ENCODE data around the gene GSTO2.

Gene GSTO2

GRCh38 chr10:104340111-104340526 is 71.1 kb downstream of the GSTO2 start:
- Histone ChIP-seq H3K9ac (ENCODE audit: low read depth, low read length, poor library complexity, severe bottlenecking) (no peak overlapping the region), H2AFZ (ENCODE audit: low read length) (no peak overlapping the region), H3K9me3 (ENCODE audit: insufficient read depth, low read depth, low read length) (no peaks in the 10 kb centered on the region), H3K9me2 (replicated peaks; ENCODE audit: low read depth, low read length) (no peaks in the 10 kb centered on the region), H3K27me3 (ENCODE audit: insufficient read depth, low read length, poor library complexity, severe bottlenecking) (no peaks in the 10 kb centered on the region), H4K20me1 (ENCODE audit: insufficient read depth, low read length, poor library complexity, severe bottlenecking) (peaks cover 22% of the 10 kb centered on the region), H3K4me2 (ENCODE audit: low read depth, low read length, poor library complexity, severe bottlenecking) (peak overlapping the region; percentile 85), H3K36me3 (ENCODE audit: insufficient read depth, low read length) (no peaks in the 10 kb centered on the region), H3F3A (ENCODE audit: low read depth) (no peaks in the 10 kb centered on the region), H3K4me1 (ENCODE audit: insufficient read depth, low read length, poor library complexity, severe bottlenecking) (peaks cover 37% of the 10 kb centered on the region), H3K4me3 (ENCODE audit: low read length, poor library complexity, severe bottlenecking) (no peak overlapping the region), H3K79me2 (ENCODE audit: insufficient read depth, low read length) (peaks cover 33% of the 10 kb centered on the region)
- TF ChIP-seq CTCF (conservative IDR thresholded peaks at IDR 0.05; ENCODE audit: low read length): no peak

GRCh38 chr10:104340641-104341040 is 71.7 kb downstream of the GSTO2 start:
- Histone ChIP-seq H3K4me1 (ENCODE audit: insufficient read depth, low read length, poor library complexity, severe bottlenecking) (peaks cover 32% of the 10 kb centered on the region), H3K9me3 (ENCODE audit: insufficient read depth, low read depth, low read length) (no peaks in the 10 kb centered on the region)

GRCh38 chr10:104342941-104343411 is 74.0 kb downstream of the GSTO2 start:
- Histone ChIP-seq H2AFZ (ENCODE audit: low read length) (no peak overlapping the region), H3K4me1 (ENCODE audit: insufficient read depth, low read length, poor library complexity, severe bottlenecking) (peaks cover 16% of the 10 kb centered on the region), H4K20me1 (ENCODE audit: insufficient read depth, low read length, poor library complexity, severe bottlenecking) (no peaks in the 10 kb centered on the region), H3F3A (ENCODE audit: low read depth) (no peaks in the 10 kb centered on the region), H3K79me2 (ENCODE audit: insufficient read depth, low read length) (peaks cover 4% of the 10 kb centered on the region; the same call in 1 of the 2 replicates), H3K9me2 (replicated peaks; ENCODE audit: low read depth, low read length) (no peaks in the 10 kb centered on the region), H3K9ac (ENCODE audit: low read depth, low read length, poor library complexity, severe bottlenecking) (no peak overlapping the region), H3K27me3 (ENCODE audit: insufficient read depth, low read length, poor library complexity, severe bottlenecking) (no peaks in the 10 kb centered on the region), H3K4me2 (ENCODE audit: low read depth, low read length, poor library complexity, severe bottlenecking) (no peak overlapping the region), H3K36me3 (ENCODE audit: insufficient read depth, low read length) (no peaks in the 10 kb centered on the region), H3K9me3 (ENCODE audit: insufficient read depth, low read depth, low read length) (no peaks in the 10 kb centered on the region), H3K4me3 (ENCODE audit: low read length, poor library complexity, severe bottlenecking) (no peak overlapping the region)
- no peak for TF ChIP-seq EZH2phosphoT487 (IDR thresholded peaks at IDR 0.05; ENCODE audit: borderline replicate concordance)
- no peak for TF ChIP-seq CTCF (conservative IDR thresholded peaks at IDR 0.05; ENCODE audit: low read length)

More at GRCh38 chr10:104340641-104341040, 71.7 kb downstream of the GSTO2 start:
- peak overlapping the region; percentile 85 for H3K4me2 ChIP-seq (ENCODE audit: low read depth, low read length, poor library complexity, severe bottlenecking)
- no peak overlapping the region for H3K9ac ChIP-seq (ENCODE audit: low read depth, low read length, poor library complexity, severe bottlenecking)
- no peaks in the 10 kb centered on the region for H3K36me3 ChIP-seq (ENCODE audit: insufficient read depth, low read length)
- H3K9me2 ChIP-seq (replicated peaks; ENCODE audit: low read depth, low read length): no peaks in the 10 kb centered on the region
- H3K4me3 ChIP-seq (ENCODE audit: low read length, poor library complexity, severe bottlenecking): no peak overlapping the region
- no peak overlapping the region for H2AFZ ChIP-seq (ENCODE audit: low read length)
- H4K20me1 ChIP-seq (ENCODE audit: insufficient read depth, low read length, poor library complexity, severe bottlenecking): peaks cover 17% of the 10 kb centered on the region
- no peaks in the 10 kb centered on the region for H3F3A ChIP-seq (ENCODE audit: low read depth)
- peaks cover 27% of the 10 kb centered on the region for H3K79me2 ChIP-seq (ENCODE audit: insufficient read depth, low read length)
- H3K27me3 ChIP-seq (ENCODE audit: insufficient read depth, low read length, poor library complexity, severe bottlenecking): no peaks in the 10 kb centered on the region
- TF ChIP-seq CTCF (conservative IDR thresholded peaks at IDR 0.05; ENCODE audit: low read length): no peak
- TF ChIP-seq EZH2phosphoT487 (IDR thresholded peaks at IDR 0.05; ENCODE audit: borderline replicate concordance): no peak

Measured in Loucy (cell line).